GM12872 (cell line): ENCODE data around the gene RNF138.

ENCODE experiments used
- TF ChIP-seq, protein P1 (sequence below): IDR thresholded peaks from 3 replicates; pipeline ENCODE4 v1.5.1; 2011; ENCODE audit warnings: low read depth, mild to moderate bottlenecking, low read length, moderate library complexity; ENCODE audit not compliant: insufficient read depth

The RNF138 gene

DNA sequence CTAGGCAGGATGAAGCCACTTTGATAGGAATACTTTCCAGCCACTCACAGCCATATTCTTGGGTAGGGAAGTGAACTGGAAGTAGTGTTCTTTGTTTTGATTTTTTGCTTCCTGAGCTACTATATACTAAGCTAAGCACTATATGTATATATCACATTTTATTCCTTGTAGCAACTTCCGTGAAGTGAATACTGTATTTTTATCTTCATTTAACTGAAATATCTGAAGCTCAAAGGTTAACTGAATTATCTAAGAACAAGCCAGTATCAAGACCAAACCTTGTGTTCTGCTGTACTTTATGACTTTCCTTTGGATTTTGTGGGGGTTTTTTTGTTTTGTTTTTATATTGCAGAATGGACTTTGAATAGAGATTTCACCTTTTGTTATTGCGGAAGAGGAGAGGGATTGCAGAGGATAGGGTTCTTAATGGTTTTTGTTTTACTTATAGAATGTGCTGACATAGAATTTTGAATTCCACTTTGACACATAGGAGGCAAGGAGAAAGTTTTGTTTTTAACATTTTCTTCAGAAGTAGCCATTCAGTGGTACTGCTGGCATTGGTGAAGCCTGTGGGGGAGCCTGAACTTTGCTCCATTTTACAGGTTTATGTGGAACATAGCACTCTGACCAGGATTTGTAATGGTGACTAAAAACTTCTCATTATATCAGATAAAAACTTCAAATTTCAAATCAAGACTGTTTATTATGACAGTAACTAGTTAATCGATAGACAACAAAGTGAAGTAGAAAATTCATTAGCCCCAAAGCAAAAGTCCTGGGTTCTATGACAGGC lies 24.1 kb upstream of the RNF138 start:
- TF ChIP-seq, protein P1, sequence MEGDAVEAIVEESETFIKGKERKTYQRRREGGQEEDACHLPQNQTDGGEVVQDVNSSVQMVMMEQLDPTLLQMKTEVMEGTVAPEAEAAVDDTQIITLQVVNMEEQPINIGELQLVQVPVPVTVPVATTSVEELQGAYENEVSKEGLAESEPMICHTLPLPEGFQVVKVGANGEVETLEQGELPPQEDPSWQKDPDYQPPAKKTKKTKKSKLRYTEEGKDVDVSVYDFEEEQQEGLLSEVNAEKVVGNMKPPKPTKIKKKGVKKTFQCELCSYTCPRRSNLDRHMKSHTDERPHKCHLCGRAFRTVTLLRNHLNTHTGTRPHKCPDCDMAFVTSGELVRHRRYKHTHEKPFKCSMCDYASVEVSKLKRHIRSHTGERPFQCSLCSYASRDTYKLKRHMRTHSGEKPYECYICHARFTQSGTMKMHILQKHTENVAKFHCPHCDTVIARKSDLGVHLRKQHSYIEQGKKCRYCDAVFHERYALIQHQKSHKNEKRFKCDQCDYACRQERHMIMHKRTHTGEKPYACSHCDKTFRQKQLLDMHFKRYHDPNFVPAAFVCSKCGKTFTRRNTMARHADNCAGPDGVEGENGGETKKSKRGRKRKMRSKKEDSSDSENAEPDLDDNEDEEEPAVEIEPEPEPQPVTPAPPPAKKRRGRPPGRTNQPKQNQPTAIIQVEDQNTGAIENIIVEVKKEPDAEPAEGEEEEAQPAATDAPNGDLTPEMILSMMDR, result no peak

DNA sequence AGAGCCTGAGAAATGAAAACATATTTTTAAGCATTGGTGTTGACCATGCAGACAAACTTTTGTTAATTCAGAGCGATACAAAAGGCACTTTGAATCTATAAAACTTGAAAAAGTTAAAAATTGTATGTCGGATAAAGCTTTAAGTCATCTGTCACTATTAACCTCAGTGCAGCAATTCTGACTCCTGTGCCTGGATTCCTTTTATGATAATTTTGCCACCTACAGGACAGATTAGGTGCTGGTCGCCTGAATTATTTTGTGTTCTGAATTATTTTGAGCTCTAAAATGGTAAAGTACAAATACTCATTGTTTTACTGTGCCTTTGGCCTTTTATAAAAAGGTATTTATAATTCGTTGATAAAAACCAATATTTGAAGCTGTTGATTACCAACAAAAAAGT lies 19.4 kb upstream of the RNF138 start:
- TF ChIP-seq, protein P1, result peak; percentile 46; the same call in 2 of the 3 replicates

DNA sequence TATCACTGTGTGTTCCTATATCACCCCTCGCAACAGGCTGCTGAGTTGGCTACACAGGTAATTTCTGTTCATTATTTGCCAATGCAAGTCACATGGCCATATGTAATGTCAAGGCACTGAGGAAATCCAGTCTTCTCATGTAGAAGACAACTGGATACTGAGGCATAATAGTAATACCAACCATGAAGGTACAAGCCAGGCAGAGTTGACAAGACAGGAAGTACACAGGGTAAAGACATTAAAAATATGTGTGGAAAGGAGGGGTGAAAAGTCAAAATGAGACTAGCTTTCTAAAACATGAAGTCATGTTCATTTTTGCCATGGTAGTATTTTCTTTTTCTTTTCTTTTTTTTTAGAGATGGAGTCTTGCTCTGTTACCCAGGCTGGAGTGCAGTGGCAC lies 17.5 kb upstream of the RNF138 start:
- TF ChIP-seq, protein P1, result no peak

DNA sequence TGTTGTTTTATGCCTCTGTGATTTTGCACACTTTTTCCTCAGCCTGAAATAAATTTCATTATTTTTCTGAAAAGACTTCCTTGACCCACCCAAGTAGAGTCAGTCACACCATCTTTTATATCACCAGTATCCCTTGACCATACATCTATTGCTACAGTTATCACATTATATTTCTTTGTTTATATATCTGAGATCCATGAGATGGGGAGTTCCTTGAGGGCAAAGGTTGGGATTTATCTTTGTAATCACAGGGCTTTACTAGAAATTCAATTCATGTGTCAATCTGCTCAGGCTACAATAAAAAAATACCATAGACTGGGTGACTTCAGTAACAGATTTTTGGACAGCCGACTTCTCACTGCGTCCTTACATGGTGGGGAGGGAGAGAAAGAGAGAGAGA lies 12.8 kb upstream of the RNF138 start:
- TF ChIP-seq, protein P1, result no peak

DNA sequence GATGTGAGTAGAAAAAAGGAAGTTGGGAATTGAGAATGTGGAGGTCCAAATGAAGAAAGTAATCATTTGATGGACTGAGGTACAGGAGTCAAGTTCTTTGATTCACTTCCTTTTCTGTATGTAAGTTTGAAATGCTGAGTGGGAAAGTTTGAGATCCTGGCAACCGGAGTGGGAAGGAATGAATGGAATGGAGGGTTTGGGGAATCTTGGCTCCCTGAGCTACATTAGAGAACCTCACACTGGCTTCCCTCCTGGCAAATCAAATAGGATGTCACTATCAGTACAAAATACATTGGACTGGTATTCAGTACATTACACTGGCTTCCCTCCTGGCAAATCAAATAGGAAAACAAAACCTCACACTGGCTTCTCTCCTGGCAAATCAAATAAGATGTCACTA lies 9.8 kb upstream of the RNF138 start:
- TF ChIP-seq, protein P1, result no peak

DNA sequence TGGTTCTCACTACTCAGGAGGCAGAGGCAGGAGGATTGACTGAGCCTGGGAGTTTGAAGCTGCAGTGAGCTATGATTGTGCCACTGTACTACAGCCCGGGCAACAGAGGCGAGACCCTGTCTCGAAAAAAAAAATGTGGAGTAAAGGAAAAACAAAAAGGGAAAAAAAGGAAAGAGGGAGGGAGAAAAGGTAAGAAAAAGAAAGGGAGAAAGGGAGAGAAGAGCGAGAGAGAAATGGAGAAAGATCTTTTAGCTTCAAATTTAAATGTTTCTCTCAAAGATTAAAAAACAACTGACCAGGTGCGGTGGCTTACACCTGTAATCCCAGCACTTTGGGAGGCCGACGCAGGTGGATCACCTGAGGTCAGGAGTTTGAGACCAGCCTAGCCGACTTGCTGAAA lies 7.9 kb upstream of the RNF138 start:
- TF ChIP-seq, protein P1, result no peak

DNA sequence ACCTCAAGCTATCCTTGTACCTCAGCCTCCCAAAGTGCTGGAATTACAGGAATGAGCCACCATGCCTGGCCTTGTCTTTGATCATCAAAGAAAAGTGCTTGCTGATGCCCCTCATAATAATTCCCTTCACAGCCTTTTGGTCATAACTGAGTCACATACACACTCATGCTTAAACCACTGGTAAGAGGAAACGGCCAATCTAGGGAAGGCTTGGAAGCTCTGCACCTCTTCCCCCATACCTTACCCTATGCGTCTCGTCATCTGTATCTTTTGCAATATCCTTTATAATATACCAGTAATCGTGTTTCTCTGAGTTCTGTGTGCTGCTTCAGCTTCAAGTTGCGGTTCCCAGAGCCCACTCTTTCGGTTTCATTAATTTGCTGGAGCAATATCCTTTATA lies 4.8 kb upstream of the RNF138 start:
- TF ChIP-seq, protein P1, result no peak

DNA sequence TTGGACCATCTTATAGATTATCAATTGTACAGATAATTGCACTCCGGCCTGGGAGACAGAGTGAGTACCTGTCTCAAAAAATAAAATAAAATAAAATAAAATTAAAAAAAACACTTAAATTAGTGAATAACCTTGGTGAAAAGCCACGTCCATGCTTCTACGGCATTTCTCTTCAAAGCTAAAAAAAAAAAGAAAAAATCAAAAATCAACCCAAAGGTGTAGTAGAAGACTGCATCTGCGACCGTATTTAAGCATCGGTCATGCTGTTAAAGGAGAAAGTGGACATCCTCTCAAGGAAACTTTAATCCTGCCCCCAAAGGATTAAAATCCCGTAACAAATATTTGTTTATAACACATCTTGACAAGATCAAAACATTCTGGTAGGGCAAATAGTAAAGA lies 350 bp upstream of the RNF138 start:
- TF ChIP-seq, protein P1, result no peak
